Measurements from ENCODE around the gene EPOP. TPM values are rescaled to one million over a fixed set of nuclear protein-coding genes. Genes with fewer than 3 reads are reported as not detected.

The EPOP gene
- total and polyA plus RNA-seq, 2 of the 8 experiments (the other 6 are each of a cell fraction or from before 2014, with no cell fraction given), result 1.5 to 3.3 TPM

- H3K27me3 ChIP-seq (replicated peaks in 1 of 4; ENCODE audit: control insufficient read depth in 3 of 4, extremely low read depth in 1 of 4, insufficient read depth in 3 of 4, low read length in 3 of 4), result no peaks in the 10 kb centered on the region
- no peak overlapping the region for H3K18ac ChIP-seq (ENCODE audit: extremely low read depth, low read length)
- no peak overlapping the region for H3K4me3 ChIP-seq (ENCODE audit: extremely low read depth in 1 of 4, insufficient read depth in 2 of 4, low read depth in 3 of 4, low read length in 4 of 4)
- no peak overlapping the region for H2BK5ac ChIP-seq (ENCODE audit: low read depth, low read length)
- H2AK5ac ChIP-seq (ENCODE audit: low read depth, low read length), result no peak overlapping the region
- no peak overlapping the region for H3K4me2 ChIP-seq (ENCODE audit: insufficient read depth in 1 of 2, low read depth in 2 of 2, low read length in 2 of 2)
- H3K9me3 ChIP-seq (ENCODE audit: insufficient read depth in 2 of 2, low read depth in 1 of 2, low read length in 1 of 2), result no peaks in the 10 kb centered on the region
- H2BK15ac ChIP-seq (ENCODE audit: low read length), result no peak overlapping the region
- no peak overlapping the region for H2BK120ac ChIP-seq (replicated peaks; ENCODE audit: low read depth, low read length)
- H4K91ac ChIP-seq (replicated peaks; ENCODE audit: insufficient read length, low read length), result no peak overlapping the region
- H3K79me2 ChIP-seq (ENCODE audit: control insufficient read depth in 1 of 2, insufficient read depth in 2 of 2, low read length in 2 of 2), result no peaks in the 10 kb centered on the region
- no peak overlapping the region for H3K27ac ChIP-seq (ENCODE audit: low read depth, low read length)
- CTCF ChIA-PET (ENCODE audit: partially characterized antibody), result interaction anchor here (0.9 to 1.3 kb wide), 2 partner anchors 13 to 40 kb away, joined by 3 read pairs; no protein-coding TSS in a partner anchor
- H2AFZ ChIP-seq (ENCODE audit: low read length), result no peak overlapping the region
- H3K23me2 ChIP-seq (ENCODE audit: low read depth, low read length), result no peaks in the 10 kb centered on the region
- no peak overlapping the region for H3K23ac ChIP-seq (ENCODE audit: insufficient read length)
- no peak overlapping the region for H3K14ac ChIP-seq (ENCODE audit: insufficient read length)
- no peak for DNase-seq (ENCODE audit: low read depth in 1 of 2, low spot score in 2 of 2)
- WGBS, 2 experiments (ENCODE audit: extremely low coverage in 1 of 2, insufficient coverage in 1 of 2, insufficient read length in 1 of 2, insufficient replicate concordance in 2 of 2, low coverage in 1 of 2, low lambda C conversion rate in 2 of 2, missing lambda C conversion rate in 1 of 2), result 97% methylated on average over 2 of the region's 2 CpGs; no CpG with 5 or more reads in 1 of the 2 experiments
- no peaks in the 10 kb centered on the region for H4K20me1 ChIP-seq (replicated peaks in 1 of 2; ENCODE audit: control insufficient read depth in 1 of 2, insufficient read depth in 2 of 2, low read length in 2 of 2)
- no peak overlapping the region for H2BK12ac ChIP-seq (ENCODE audit: low read depth, low read length)
- no peak overlapping the region for H4K5ac ChIP-seq (ENCODE audit: insufficient read length, low read depth, low read length)
- TF ChIP-seq PHF8 (conservative IDR thresholded peaks at IDR 0.05; ENCODE audit: low read depth, low read length) (no peak), KDM1A (IDR thresholded peaks at IDR 0.05; ENCODE audit: borderline replicate concordance, low read length) (no peak), ZNF274 (IDR thresholded peaks at IDR 0.05; ENCODE audit: borderline replicate concordance, extremely low read depth, low read length) (no peak), CREB1 (IDR thresholded peaks at IDR 0.05) (no peak)
- no peak overlapping the region for H2BK20ac ChIP-seq (ENCODE audit: low read length)
- H3K36me3 ChIP-seq (ENCODE audit: control insufficient read depth in 2 of 4, insufficient read depth in 4 of 4, low read length in 3 of 4), result no peaks in the 10 kb centered on the region
- H3K4me1 ChIP-seq (replicated peaks in 1 of 4; ENCODE audit: control insufficient read depth in 3 of 4, insufficient read depth in 4 of 4, low read length in 3 of 4), result no peaks in the 10 kb centered on the region
- no peaks in the 10 kb centered on the region for H3K79me1 ChIP-seq (ENCODE audit: low read depth, low read length)
- POLR2A ChIA-PET (ENCODE audit: partially characterized antibody), result no interaction called here
- H3K56ac ChIP-seq (replicated peaks; ENCODE audit: insufficient read length, low read depth, low read length), result no peak overlapping the region
- no peak for FAIRE-seq
- no peak overlapping the region for H3K9ac ChIP-seq (replicated peaks in 1 of 4; ENCODE audit: extremely low read depth in 1 of 4, low read depth in 3 of 4, low read length in 3 of 4)
- no peak overlapping the region for H4K8ac ChIP-seq (ENCODE audit: extremely low read depth, insufficient read depth, low read length)
- H3K4ac ChIP-seq (replicated peaks; ENCODE audit: insufficient read length, low read depth, low read length), result no peak overlapping the region
These were observed 46.8 kb downstream of the EPOP start for GRCh38 chr17:38627957-38628356.
